Measurements from ENCODE around the gene VAT1L. TPM values are rescaled to one million over a fixed set of nuclear protein-coding genes. Genes with fewer than 3 reads are reported as not detected.

The VAT1L gene
- total RNA-seq, 4 donors from 2014 or later, result 0.53 to 2.5 (median 0.92) TPM

DNA sequence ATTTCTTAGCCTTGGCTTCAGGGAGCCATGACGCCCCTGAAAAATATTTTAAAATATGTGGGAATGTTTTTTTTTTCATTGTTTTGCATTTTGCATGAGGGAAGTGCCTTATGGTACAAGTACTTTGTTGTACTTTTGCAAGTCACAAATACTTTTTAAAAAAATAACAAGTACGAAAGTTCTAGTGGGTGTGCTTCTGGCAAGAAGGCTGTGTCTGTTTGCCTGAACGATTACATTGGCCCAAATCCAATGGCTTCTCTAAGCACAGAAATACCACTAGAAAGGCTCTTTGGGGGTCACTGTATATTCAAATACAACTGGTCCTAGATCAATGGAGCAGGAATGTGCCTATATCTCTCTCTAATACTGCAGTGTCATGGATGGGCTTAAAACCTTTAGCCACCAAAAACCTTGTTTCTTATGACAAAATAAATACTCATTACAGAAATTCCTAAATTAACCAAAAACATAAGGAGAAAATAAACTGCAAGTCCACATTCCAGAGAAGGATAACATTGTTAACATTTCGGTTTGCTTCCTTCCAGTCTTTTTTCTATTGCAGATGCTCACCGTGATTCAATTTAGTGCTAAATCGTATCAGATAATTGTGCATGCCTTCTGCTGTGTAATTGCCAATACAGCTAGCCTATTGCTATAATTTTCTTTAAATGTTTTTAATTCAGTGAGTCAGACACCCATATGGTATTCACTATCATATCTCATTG, 97.4 kb downstream of the VAT1L start:
- TF ChIP-seq POLR2A (IDR thresholded peaks at IDR 0.05), result no peak
- TF ChIP-seq, protein P1, sequence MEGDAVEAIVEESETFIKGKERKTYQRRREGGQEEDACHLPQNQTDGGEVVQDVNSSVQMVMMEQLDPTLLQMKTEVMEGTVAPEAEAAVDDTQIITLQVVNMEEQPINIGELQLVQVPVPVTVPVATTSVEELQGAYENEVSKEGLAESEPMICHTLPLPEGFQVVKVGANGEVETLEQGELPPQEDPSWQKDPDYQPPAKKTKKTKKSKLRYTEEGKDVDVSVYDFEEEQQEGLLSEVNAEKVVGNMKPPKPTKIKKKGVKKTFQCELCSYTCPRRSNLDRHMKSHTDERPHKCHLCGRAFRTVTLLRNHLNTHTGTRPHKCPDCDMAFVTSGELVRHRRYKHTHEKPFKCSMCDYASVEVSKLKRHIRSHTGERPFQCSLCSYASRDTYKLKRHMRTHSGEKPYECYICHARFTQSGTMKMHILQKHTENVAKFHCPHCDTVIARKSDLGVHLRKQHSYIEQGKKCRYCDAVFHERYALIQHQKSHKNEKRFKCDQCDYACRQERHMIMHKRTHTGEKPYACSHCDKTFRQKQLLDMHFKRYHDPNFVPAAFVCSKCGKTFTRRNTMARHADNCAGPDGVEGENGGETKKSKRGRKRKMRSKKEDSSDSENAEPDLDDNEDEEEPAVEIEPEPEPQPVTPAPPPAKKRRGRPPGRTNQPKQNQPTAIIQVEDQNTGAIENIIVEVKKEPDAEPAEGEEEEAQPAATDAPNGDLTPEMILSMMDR (IDR thresholded peaks at IDR 0.05), result no peak

DNA sequence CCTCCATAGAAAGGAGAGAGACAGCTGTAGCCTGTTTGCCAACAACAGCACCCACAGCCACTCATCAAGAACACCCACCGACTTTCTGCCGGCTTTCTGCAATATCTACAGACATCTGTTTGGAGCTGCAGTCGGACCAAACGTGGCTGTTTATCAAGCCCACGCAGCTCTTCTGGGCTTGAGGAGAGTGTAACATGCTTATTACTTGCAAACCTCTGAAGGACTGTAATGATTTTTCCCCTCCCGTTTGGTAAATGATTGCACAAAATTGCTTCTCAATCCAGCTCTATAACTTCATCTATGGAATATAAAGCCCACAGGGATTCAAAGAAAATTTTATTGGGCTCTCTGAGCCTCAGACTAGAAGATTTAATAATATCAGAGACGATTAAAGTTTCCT, 100.5 kb downstream of the VAT1L start:
- Histone ChIP-seq H3K4me1 (no peaks in the 10 kb centered on the region), H3K4me3 (no peak overlapping the region), H3K27ac (no peak overlapping the region), H3K36me3 (no peaks in the 10 kb centered on the region), H3K27me3 (no peaks in the 10 kb centered on the region), H3K9me3 (no peaks in the 10 kb centered on the region)
- no peak for DNase-seq
- no peak for TF ChIP-seq POLR2A (IDR thresholded peaks at IDR 0.05)
- TF ChIP-seq, protein P1 (IDR thresholded peaks at IDR 0.05), result no peak

More for the DNA sequence above, 97.4 kb downstream of the VAT1L start:
- H3K36me3 ChIP-seq, result no peaks in the 10 kb centered on the region
- H3K9me3 ChIP-seq, result no peaks in the 10 kb centered on the region
- H3K4me1 ChIP-seq, result no peaks in the 10 kb centered on the region
- no peak for DNase-seq
- H3K4me3 ChIP-seq, result no peak overlapping the region
- H3K27me3 ChIP-seq, result no peaks in the 10 kb centered on the region
- no peak overlapping the region for H3K27ac ChIP-seq

GRCh38 chr16:77890075-77890474, 101.7 kb downstream of the VAT1L start:
- H3K9me3 ChIP-seq, result no peaks in the 10 kb centered on the region
- no peak for DNase-seq
- TF ChIP-seq, protein P1 (IDR thresholded peaks at IDR 0.05), result no peak
- no peak for TF ChIP-seq POLR2A (IDR thresholded peaks at IDR 0.05)
- H3K27me3 ChIP-seq, result no peaks in the 10 kb centered on the region
- H3K36me3 ChIP-seq, result no peaks in the 10 kb centered on the region
- H3K4me3 ChIP-seq, result no peak overlapping the region
- no peak overlapping the region for H3K27ac ChIP-seq
- H3K4me1 ChIP-seq, result no peaks in the 10 kb centered on the region

- DNase-seq, result no peak
- Histone ChIP-seq H3K27me3 (no peaks in the 10 kb centered on the region), H3K27ac (no peak overlapping the region), H3K36me3 (no peaks in the 10 kb centered on the region), H3K9me3 (no peaks in the 10 kb centered on the region), H3K4me3 (no peak overlapping the region), H3K4me1 (peaks cover 0 to 7% (median 0%) of the 10 kb centered on the region in 4 donors)
- TF ChIP-seq, protein P1 (IDR thresholded peaks at IDR 0.05), result no peak
- TF ChIP-seq POLR2A (IDR thresholded peaks at IDR 0.05), result no peak
Measured at GRCh38 chr16:77894162-77894561, 105.8 kb downstream of the VAT1L start.

DNA sequence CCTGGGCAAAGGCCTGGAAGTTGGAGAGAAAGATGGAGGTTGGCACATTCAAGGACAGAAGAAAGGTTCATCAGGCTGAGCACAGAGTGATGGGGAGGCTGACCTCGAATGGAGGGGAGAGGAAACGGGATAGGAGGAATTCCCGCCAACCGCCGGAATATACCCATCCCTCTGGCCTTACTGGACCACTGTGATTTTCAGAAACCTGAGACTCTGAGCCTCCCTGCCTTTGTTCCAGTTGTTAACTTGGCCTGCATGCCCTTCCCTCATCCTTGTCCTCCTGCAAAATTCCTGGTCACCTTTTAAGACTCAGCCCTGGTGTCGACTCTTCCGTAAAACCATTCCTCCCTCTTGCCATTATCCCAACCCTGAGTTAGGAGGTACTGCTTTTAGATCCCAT, 107.6 kb downstream of the VAT1L start:
- Histone ChIP-seq H3K4me1 (peaks cover 0 to 7% (median 0%) of the 10 kb centered on the region in 4 donors), H3K36me3 (no peaks in the 10 kb centered on the region), H3K27ac (no peak overlapping the region), H3K9me3 (no peaks in the 10 kb centered on the region), H3K4me3 (no peak overlapping the region), H3K27me3 (no peaks in the 10 kb centered on the region)
- DNase-seq, result no peak
- no peak for TF ChIP-seq POLR2A (IDR thresholded peaks at IDR 0.05)
- TF ChIP-seq, protein P1 (IDR thresholded peaks at IDR 0.05), result no peak

Data from Peyer's patch (tissue), 4 donors.